Measurements from ENCODE around the gene FMO2.

Gene FMO2

GRCh38 chr1:171167785-171168184, 17.3 kb upstream of the FMO2 start:
- no peak overlapping the region for H3K4me3 ChIP-seq (ENCODE audit: low read depth, low read length)
- in situ Hi-C loops (cut with HindIII; ENCODE audit: low sequenced_read_pairs), result no loop called here
- no peak for TF ChIP-seq CTCF (IDR thresholded peaks at IDR 0.05; ENCODE audit: low read depth, low read length, missing control alignments)
- no peak for DNase-seq (ENCODE audit: low read depth)

GRCh38 chr1:171172471-171172870, 12.6 kb upstream of the FMO2 start:
- in situ Hi-C loops (cut with HindIII; ENCODE audit: low sequenced_read_pairs), result loop anchor here (5.0 kb wide), 1 partner anchor 105 kb away; no protein-coding TSS in a partner anchor
- DNase-seq (ENCODE audit: low read depth), result no peak
- H3K4me3 ChIP-seq (ENCODE audit: low read depth, low read length), result no peak overlapping the region
- no peak for TF ChIP-seq CTCF (IDR thresholded peaks at IDR 0.05; ENCODE audit: low read depth, low read length, missing control alignments)

- no peak overlapping the region for H3K4me3 ChIP-seq (ENCODE audit: low read depth, low read length)
- no peak for DNase-seq (ENCODE audit: low read depth)
- TF ChIP-seq CTCF (IDR thresholded peaks at IDR 0.05; ENCODE audit: low read depth, low read length, missing control alignments), result no peak
- in situ Hi-C loops (cut with HindIII; ENCODE audit: low sequenced_read_pairs), result loop anchor here (5.0 kb wide), 1 partner anchor 106 kb away; no protein-coding TSS in a partner anchor
Measured at GRCh38 chr1:171173069-171173468, 12.0 kb upstream of the FMO2 start.

- in situ Hi-C loops (cut with HindIII; ENCODE audit: low sequenced_read_pairs), result loop anchor here (5.0 kb wide), 1 partner anchor 107 kb away; no protein-coding TSS in a partner anchor
- DNase-seq (ENCODE audit: low read depth), result no peak
- H3K4me3 ChIP-seq (ENCODE audit: low read depth, low read length), result no peak overlapping the region
- TF ChIP-seq CTCF (IDR thresholded peaks at IDR 0.05; ENCODE audit: low read depth, low read length, missing control alignments), result no peak
Measured at GRCh38 chr1:171174560-171175294, 10.4 kb upstream of the FMO2 start.

GRCh38 chr1:171177261-171177660, 7.8 kb upstream of the FMO2 start:
- no peak overlapping the region for H3K4me3 ChIP-seq (ENCODE audit: low read depth, low read length)
- DNase-seq (ENCODE audit: low read depth), result no peak
- in situ Hi-C loops (cut with HindIII; ENCODE audit: low sequenced_read_pairs), result no loop called here
- TF ChIP-seq CTCF (IDR thresholded peaks at IDR 0.05; ENCODE audit: low read depth, low read length, missing control alignments), result no peak

GRCh38 chr1:171179318-171180227, 5.5 kb upstream of the FMO2 start:
- no peak for DNase-seq (ENCODE audit: low read depth)
- in situ Hi-C loops (cut with HindIII; ENCODE audit: low sequenced_read_pairs), result no loop called here

More at GRCh38 chr1:171179318-171180227, 5.5 kb upstream of the FMO2 start:
- no peak for TF ChIP-seq CTCF (IDR thresholded peaks at IDR 0.05; ENCODE audit: low read depth, low read length, missing control alignments)
- no peak overlapping the region for H3K4me3 ChIP-seq (ENCODE audit: low read depth, low read length)

Data from astrocyte of the cerebellum (primary cell).